ENCODE measurements around the gene OR2V2. TPM values are rescaled to one million over a fixed set of nuclear protein-coding genes. Genes with fewer than 3 reads are reported as not detected.
A peak's percentile ranks its signal among the peaks of the same experiment; 100 is the strongest.
"Not testable (repeated sequence)": the region's sequence is repeated elsewhere in the genome, so short reads cannot be mapped to it uniquely, and the experiment has no call there.

The OR2V2 gene
- total RNA-seq, 1 donor from 2014 or later, result not detected

DNA sequence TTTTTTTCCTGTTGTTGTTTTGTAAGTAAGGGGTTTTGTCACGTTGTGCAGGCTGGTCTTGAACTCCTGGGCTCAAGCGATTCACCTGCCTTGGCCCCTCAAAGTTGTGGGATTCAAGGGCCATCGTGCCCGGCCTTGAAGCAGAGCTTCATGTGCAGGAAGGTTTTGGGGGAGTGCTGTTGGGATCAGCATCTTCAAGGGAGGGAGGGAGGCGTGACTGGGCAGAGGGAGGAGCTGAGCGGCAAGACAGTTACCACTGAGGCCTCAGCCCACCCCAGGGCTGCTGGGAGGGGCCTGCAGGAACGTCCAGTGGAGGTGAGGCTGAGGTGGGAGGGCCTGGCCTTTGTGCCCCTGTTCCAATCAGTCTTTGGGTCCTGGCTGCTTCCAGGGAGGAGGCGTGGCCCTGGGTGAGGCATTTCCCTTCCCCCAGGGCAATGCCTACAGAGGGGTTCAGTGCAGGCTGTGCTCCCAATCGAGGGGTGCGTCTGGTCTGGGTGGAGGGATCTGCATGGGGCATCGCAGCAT, 37.8 kb upstream of the OR2V2 start:
- H3K27ac Mint-ChIP-seq (ENCODE audit: unreplicated experiment), result no peak overlapping the region
- H3K9me3 Mint-ChIP-seq (ENCODE audit: unreplicated experiment), result peaks cover 2% of the 10 kb centered on the region
- peaks cover 12% of the 10 kb centered on the region for H3K27me3 Mint-ChIP-seq (ENCODE audit: unreplicated experiment)
- no peak overlapping the region for H3K4me3 Mint-ChIP-seq (ENCODE audit: unreplicated experiment)
- H3K36me3 Mint-ChIP-seq (ENCODE audit: low read depth, unreplicated experiment), result no peaks in the 10 kb centered on the region
- no peaks in the 10 kb centered on the region for H3K4me1 Mint-ChIP-seq (ENCODE audit: unreplicated experiment)
- no peak for DNase-seq (ENCODE audit: low spot score)
- no peak for TF ChIP-seq CTCF (IDR thresholded peaks at IDR 0.05; ENCODE audit: unreplicated experiment)

DNA sequence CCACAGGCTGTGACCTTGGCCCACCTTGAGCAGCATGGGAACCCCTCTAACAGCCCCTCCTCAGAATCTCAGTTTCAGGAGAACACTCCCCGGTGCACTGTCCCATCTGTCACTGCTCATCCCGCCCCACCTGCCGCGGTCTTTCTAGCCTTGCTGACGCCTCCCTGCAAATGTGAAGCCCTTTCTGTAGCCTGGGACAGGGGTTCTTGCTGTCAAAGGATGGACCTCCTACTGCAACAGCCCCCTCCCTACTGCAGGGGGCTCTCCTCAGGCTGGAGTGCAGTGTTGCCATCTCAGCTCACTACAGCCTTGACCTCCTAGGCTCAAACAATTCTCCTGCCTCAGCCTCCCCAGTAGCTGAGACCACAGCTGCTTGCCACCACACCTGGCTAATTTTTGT, 36.4 kb upstream of the OR2V2 start:
- Mint-ChIP-seq H3K9me3 (ENCODE audit: unreplicated experiment) (peaks cover 4% of the 10 kb centered on the region), H3K27ac (ENCODE audit: unreplicated experiment) (no peak overlapping the region), H3K4me3 (ENCODE audit: unreplicated experiment) (no peak overlapping the region), H3K27me3 (ENCODE audit: unreplicated experiment) (peaks cover 12% of the 10 kb centered on the region), H3K4me1 (ENCODE audit: unreplicated experiment) (peaks cover 5% of the 10 kb centered on the region), H3K36me3 (ENCODE audit: low read depth, unreplicated experiment) (no peaks in the 10 kb centered on the region)
- no peak for DNase-seq (ENCODE audit: low spot score)
- no peak for TF ChIP-seq CTCF (IDR thresholded peaks at IDR 0.05; ENCODE audit: unreplicated experiment)

DNA sequence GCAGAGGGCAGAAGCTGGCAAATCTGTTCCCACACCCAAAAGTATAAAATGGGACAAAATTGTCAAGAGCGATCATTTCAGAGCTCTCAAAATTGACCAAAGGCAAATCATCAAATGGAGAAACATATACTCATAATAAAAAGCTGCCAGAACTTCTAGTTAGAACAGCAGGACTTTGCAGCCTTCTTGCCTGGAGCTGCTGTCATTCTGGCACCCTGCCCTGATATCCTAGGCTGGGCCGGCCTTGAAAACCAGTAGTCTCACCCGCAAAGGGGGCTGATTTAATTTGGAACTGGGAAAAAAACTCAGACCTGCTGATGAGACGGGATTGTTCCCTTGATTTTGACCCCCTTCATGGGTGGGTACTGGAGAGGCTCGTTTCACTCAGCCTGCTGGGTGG, 34.9 kb upstream of the OR2V2 start:
- Mint-ChIP-seq H3K4me1 (ENCODE audit: unreplicated experiment) (peaks cover 5% of the 10 kb centered on the region), H3K27ac (ENCODE audit: unreplicated experiment) (no peak overlapping the region), H3K36me3 (ENCODE audit: low read depth, unreplicated experiment) (no peaks in the 10 kb centered on the region), H3K4me3 (ENCODE audit: unreplicated experiment) (no peak overlapping the region), H3K9me3 (ENCODE audit: unreplicated experiment) (peaks cover 4% of the 10 kb centered on the region), H3K27me3 (ENCODE audit: unreplicated experiment) (peaks cover 12% of the 10 kb centered on the region)
- TF ChIP-seq CTCF (IDR thresholded peaks at IDR 0.05; ENCODE audit: unreplicated experiment), result no peak
- no peak for DNase-seq (ENCODE audit: low spot score)

DNA sequence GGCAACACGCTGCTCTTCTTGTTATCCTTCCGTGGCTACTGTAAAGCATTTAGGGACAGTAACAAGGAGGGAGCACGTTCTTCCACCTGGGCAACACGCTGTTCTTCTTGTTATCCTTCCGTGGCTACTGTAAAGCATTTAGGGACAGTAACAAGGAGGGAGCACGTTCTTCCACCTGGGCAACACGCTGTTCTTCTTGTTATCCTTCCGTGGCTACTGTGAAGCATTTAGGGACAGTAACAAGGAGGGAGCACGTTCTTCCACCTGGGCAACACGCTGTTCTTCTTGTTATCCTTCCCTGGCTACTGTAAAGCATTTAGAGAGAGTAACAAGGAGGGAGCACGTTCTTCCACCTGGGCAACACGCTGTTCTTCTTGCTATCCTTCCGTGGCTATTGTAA, 33.8 kb upstream of the OR2V2 start:
- not testable (repeated sequence) for H3K36me3 Mint-ChIP-seq (ENCODE audit: low read depth, unreplicated experiment)
- H3K27me3 Mint-ChIP-seq (ENCODE audit: unreplicated experiment), result peaks cover 12% of the 10 kb centered on the region

GRCh38 chr5:181114284-181114843, 33.0 kb upstream of the OR2V2 start:
- no peak for TF ChIP-seq CTCF (IDR thresholded peaks at IDR 0.05; ENCODE audit: unreplicated experiment)

More for the DNA sequence above, 33.8 kb upstream of the OR2V2 start:
- not testable (repeated sequence) for H3K4me1 Mint-ChIP-seq (ENCODE audit: unreplicated experiment); H3K27ac Mint-ChIP-seq (ENCODE audit: unreplicated experiment); DNase-seq (ENCODE audit: low spot score); H3K9me3 Mint-ChIP-seq (ENCODE audit: unreplicated experiment); H3K4me3 Mint-ChIP-seq (ENCODE audit: unreplicated experiment)

More at GRCh38 chr5:181114284-181114843, 33.0 kb upstream of the OR2V2 start:
- H3K4me1 Mint-ChIP-seq (ENCODE audit: unreplicated experiment), result peaks cover 7% of the 10 kb centered on the region
- no peak overlapping the region for H3K27ac Mint-ChIP-seq (ENCODE audit: unreplicated experiment)
- H3K9me3 Mint-ChIP-seq (ENCODE audit: unreplicated experiment), result peaks cover 4% of the 10 kb centered on the region
- no peak for DNase-seq (ENCODE audit: low spot score)
- peaks cover 12% of the 10 kb centered on the region for H3K27me3 Mint-ChIP-seq (ENCODE audit: unreplicated experiment)
- peak overlapping the region; percentile 39 for H3K4me3 Mint-ChIP-seq (ENCODE audit: unreplicated experiment)
- H3K36me3 Mint-ChIP-seq (ENCODE audit: low read depth, unreplicated experiment), result no peaks in the 10 kb centered on the region

Data from endothelial cell (in vitro differentiated cells).